HCT116 (cell line): ENCODE measurements around the gene PRRT1B.

Experiments
- EZH2 ChIP-seq: fragments of 200-600 bp; sonication (generic); IDR thresholded peaks from 2 replicates; pipeline ENCODE4 v1.6.1; 2017; ENCODE audit warnings: antibody characterized with exemption, mixed run types
- EZH2phosphoT487 ChIP-seq: fragments of 200-600 bp; IDR thresholded peaks from 2 replicates; pipeline ENCODE4 v1.6.1; 2018; ENCODE audit warnings: antibody characterized with exemption, borderline replicate concordance
- POLR2AphosphoS5 ChIP-seq: IDR thresholded peaks from 2 replicates; pipeline ENCODE4 v1.6.1; 2011; ENCODE audit warnings: mild to moderate bottlenecking, low read depth, low read length, moderate library complexity
- SRF ChIP-seq: IDR thresholded peaks from 2 replicates; pipeline ENCODE4 v1.6.1; 2012; ENCODE audit warnings: low read depth
- TCF7L2 ChIP-seq: IDR thresholded peaks from 2 replicates; pipeline ENCODE4 v1.7.0; 2011; ENCODE audit warnings: borderline replicate concordance, inconsistent platforms; ENCODE audit not compliant: insufficient read depth, insufficient read length; ENCODE audit errors: extremely low read depth
- TF ChIP-seq, protein P1 (sequence below), 3 experiments: fragments of 200-600 bp in 1 of 3; sonication (generic) in 1 of 3; IDR thresholded peaks in 2 of 3; conservative IDR thresholded peaks in 1 of 3; 2 replicates each; pipeline ENCODE4 v1.5.1; 2012 to 2017; ENCODE audit warnings: low read depth in 2 of 3, low read length in 2 of 3, antibody characterized with exemption in 1 of 3, borderline replicate concordance in 1 of 3, control low read depth in 1 of 3, mild to moderate bottlenecking in 1 of 3, mixed read lengths in 1 of 3, mixed run types in 1 of 3, moderate library complexity in 1 of 3; ENCODE audit not compliant: insufficient read depth in 1 of 3

GRCh38 chr9:131537946-131538345 lies 7.4 kb upstream of the PRRT1B start:
- TF ChIP-seq POLR2AphosphoS5 (no peak), EZH2 (no peak), SRF (no peak), TCF7L2 (no peak), EZH2phosphoT487 (no peak)
- TF ChIP-seq, protein P1, sequence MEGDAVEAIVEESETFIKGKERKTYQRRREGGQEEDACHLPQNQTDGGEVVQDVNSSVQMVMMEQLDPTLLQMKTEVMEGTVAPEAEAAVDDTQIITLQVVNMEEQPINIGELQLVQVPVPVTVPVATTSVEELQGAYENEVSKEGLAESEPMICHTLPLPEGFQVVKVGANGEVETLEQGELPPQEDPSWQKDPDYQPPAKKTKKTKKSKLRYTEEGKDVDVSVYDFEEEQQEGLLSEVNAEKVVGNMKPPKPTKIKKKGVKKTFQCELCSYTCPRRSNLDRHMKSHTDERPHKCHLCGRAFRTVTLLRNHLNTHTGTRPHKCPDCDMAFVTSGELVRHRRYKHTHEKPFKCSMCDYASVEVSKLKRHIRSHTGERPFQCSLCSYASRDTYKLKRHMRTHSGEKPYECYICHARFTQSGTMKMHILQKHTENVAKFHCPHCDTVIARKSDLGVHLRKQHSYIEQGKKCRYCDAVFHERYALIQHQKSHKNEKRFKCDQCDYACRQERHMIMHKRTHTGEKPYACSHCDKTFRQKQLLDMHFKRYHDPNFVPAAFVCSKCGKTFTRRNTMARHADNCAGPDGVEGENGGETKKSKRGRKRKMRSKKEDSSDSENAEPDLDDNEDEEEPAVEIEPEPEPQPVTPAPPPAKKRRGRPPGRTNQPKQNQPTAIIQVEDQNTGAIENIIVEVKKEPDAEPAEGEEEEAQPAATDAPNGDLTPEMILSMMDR (IDR thresholded peaks at IDR 0.05 in 2 of 3, conservative IDR thresholded peaks at IDR 0.05 in 1 of 3; ENCODE audit: borderline replicate concordance in 1 of 3, insufficient read depth in 1 of 3, low read depth in 2 of 3, low read length in 2 of 3) = no peak
